ENCODE results near the gene ITGAE. TPM values are rescaled to one million over a fixed set of nuclear protein-coding genes. Genes with fewer than 3 reads are reported as not detected.
A peak's percentile ranks its signal among the peaks of the same experiment; 100 is the strongest.

ITGAE gene
- polyA plus RNA-seq, 2 of the 4 experiments (the other 2 are of a cell fraction) = 154 to 156 TPM

- ATAC-seq = no peak
- ChIA-PET CTCF (interaction anchor here (1.4 to 16.6 kb wide), 5 partner anchors 17 to 74 kb away, joined by 3 to 303 read pairs (median 49); partner anchors contain the start of gene NCBP3), POLR2A (no interaction called here)
- Histone ChIP-seq H3K4me2 (no peak overlapping the region), H3K4me3 (no peak overlapping the region), H3K9me3 (no peaks in the 10 kb centered on the region), H3K27ac (no peak overlapping the region), H3K4me1 (0 out of 3 replicates have a peak, but pooled peaks cover 4% of the 10 kb centered on the region)
- no peak for DNase-seq (ENCODE audit: low read depth in 1 of 2, low spot score in 1 of 2)
- TF ChIP-seq E2F6 (IDR thresholded peaks at IDR 0.05; ENCODE audit: borderline replicate concordance, low read depth) (no peak), TFCP2L1 (CRISPR knock-in tag; IDR thresholded peaks at IDR 0.05) (no peak), RNF2 (IDR thresholded peaks at IDR 0.05; ENCODE audit: borderline replicate concordance, low read depth) (no peak), HOXA7 (CRISPR knock-in tag; IDR thresholded peaks at IDR 0.05) (no peak), SREBF2 (IDR thresholded peaks at IDR 0.05) (no peak), NR3C1 (IDR thresholded peaks at IDR 0.05) (no peak), ZFP36 (IDR thresholded peaks at IDR 0.05; ENCODE audit: borderline replicate concordance, partially characterized antibody) (no peak), CTCF (IDR thresholded peaks at IDR 0.05) (no peak), FOXS1 (CRISPR knock-in tag; IDR thresholded peaks at IDR 0.05) (no peak), KDM5A (IDR thresholded peaks at IDR 0.05) (no peak), RAD21 (conservative IDR thresholded peaks at IDR 0.05 in 1 of 2, IDR thresholded peaks at IDR 0.05 in 1 of 2) (no peak), HOXB5 (CRISPR knock-in tag; IDR thresholded peaks at IDR 0.05) (no peak), ATOH8 (CRISPR knock-in tag; IDR thresholded peaks at IDR 0.05; ENCODE audit: low read depth) (no peak), FOSB (CRISPR knock-in tag; IDR thresholded peaks at IDR 0.05) (no peak)
- WGBS (ENCODE audit: missing lambda C conversion rate) = 93% methylated on average over 4 of the region's 4 CpGs
- FAIRE-seq = peak; percentile 91
These were observed 9.0 kb upstream of the ITGAE start for GRCh38 chr17:3810019-3810418.

- 94% methylated on average over 4 of the region's 4 CpGs for WGBS (ENCODE audit: missing lambda C conversion rate)
- no peak for DNase-seq (ENCODE audit: low read depth in 1 of 2, low spot score in 1 of 2)
- POLR2A ChIA-PET = no interaction called here
- TF ChIP-seq PHF8 (IDR thresholded peaks at IDR 0.05; ENCODE audit: borderline replicate concordance, low read depth) (no peak), MAFK (IDR thresholded peaks at IDR 0.05; ENCODE audit: partially characterized antibody) (peak; percentile 89), EHF (CRISPR knock-in tag; IDR thresholded peaks at IDR 0.05) (no peak), NFE2L2 (conservative IDR thresholded peaks at IDR 0.05; ENCODE audit: low read length) (peak; percentile 77), HDAC2 (IDR thresholded peaks at IDR 0.05) (no peak)
- ATAC-seq = no peak
- Histone ChIP-seq H3K4me3 (no peak overlapping the region), H3K4me1 (0 out of 3 replicates have a peak, but pooled peaks cover 4% of the 10 kb centered on the region), H3K27ac (peak overlapping the region in 1 of 2 experiments; percentile 5; a peak in 1 of 6 replicates), H3K9me3 (no peaks in the 10 kb centered on the region), H3K4me2 (no peak overlapping the region)
- CTCF ChIA-PET = interaction anchor here (1.1 to 16.6 kb wide), 4 partner anchors 18 to 76 kb away, joined by 3 to 303 read pairs (median 60); partner anchors contain the start of gene NCBP3
- no peak for FAIRE-seq
These were observed 8.1 kb upstream of the ITGAE start for GRCh38 chr17:3809135-3809534.

- TF ChIP-seq CHD4 (IDR thresholded peaks at IDR 0.05; ENCODE audit: borderline replicate concordance) = no peak
- no peak for TF ChIP-seq TP53 (CRISPR knock-in tag; IDR thresholded peaks at IDR 0.05)
- TF ChIP-seq RAD21 (conservative IDR thresholded peaks at IDR 0.05 in 1 of 2, IDR thresholded peaks at IDR 0.05 in 1 of 2) = no peak
- no peak for TF ChIP-seq E2F6 (IDR thresholded peaks at IDR 0.05; ENCODE audit: borderline replicate concordance, low read depth)
- no peak for TF ChIP-seq KDM1A (IDR thresholded peaks at IDR 0.05; ENCODE audit: low read depth)
- TF ChIP-seq HDAC2 (IDR thresholded peaks at IDR 0.05) = no peak
- TF ChIP-seq SREBF2 (IDR thresholded peaks at IDR 0.05) = no peak
- no peak for TF ChIP-seq PHF8 (IDR thresholded peaks at IDR 0.05; ENCODE audit: borderline replicate concordance, low read depth)
- H3K4me2 ChIP-seq = no peak overlapping the region
- 92% methylated on average over 7 of the region's 7 CpGs for WGBS (ENCODE audit: missing lambda C conversion rate)
- no peaks in the 10 kb centered on the region for H3K9me3 ChIP-seq
- FAIRE-seq (no peak), DNase-seq (ENCODE audit: low read depth in 1 of 2, low spot score in 1 of 2) (no peak), ATAC-seq (no peak)
- H3K4me3 ChIP-seq = no peak overlapping the region
- H3K4me1 ChIP-seq = 0 out of 3 replicates have a peak, but pooled peaks cover 4% of the 10 kb centered on the region
- ChIA-PET POLR2A (no interaction called here), CTCF (interaction anchor here (1.1 to 16.6 kb wide), 5 partner anchors 19 to 206 kb away, joined by 3 to 303 read pairs (median 49); partner anchors contain the start of gene NCBP3)
- H3K27ac ChIP-seq = peak overlapping the region in 1 of 2 experiments; percentile 5; a peak in 1 of 6 replicates
These were observed 7.7 kb upstream of the ITGAE start for GRCh38 chr17:3808701-3809100.

Measured in A549 (cell line).